Astrocyte (in vitro differentiated cells and primary cell): ENCODE measurements around the gene RFX8.

Experiments
- CTCF ChIP-seq: IDR thresholded peaks from 2 replicates; pipeline ENCODE4 v1.5.1; 2011; ENCODE audit warnings: low read depth, mild to moderate bottlenecking, inconsistent platforms, low read length, moderate library complexity; ENCODE audit not compliant: insufficient read depth
- EZH2 ChIP-seq: IDR thresholded peaks from 2 replicates; pipeline ENCODE4 v1.6.1; 2012; ENCODE audit warnings: mild to moderate bottlenecking, low read length, inconsistent platforms; ENCODE audit not compliant: insufficient read depth

GRCh38 chr2:101375653-101376052, 99.3 kb downstream of the RFX8 start:
- TF ChIP-seq EZH2 = no peak
- no peak for TF ChIP-seq CTCF
